Measurements from ENCODE around the gene TNIK. TPM values are rescaled to one million over a fixed set of nuclear protein-coding genes. Genes with fewer than 3 reads are reported as not detected.

TNIK gene
- total RNA-seq, 1 donor from 2014 or later: 2.5 TPM

GRCh38 chr3:171366043-171366442, 94.2 kb downstream of the TNIK start:
- ATAC-seq (ENCODE audit: low read depth) (no peak), DNase-seq (no peak)
- Mint-ChIP-seq H3K4me1 (no peaks in the 10 kb centered on the region), H3K36me3 (ENCODE audit: low read depth) (no peaks in the 10 kb centered on the region), H3K27ac (no peak overlapping the region), H3K4me3 (no peak overlapping the region), H3K27me3 (no peaks in the 10 kb centered on the region), H3K9me3 (no peaks in the 10 kb centered on the region)
- TF ChIP-seq CTCF (IDR thresholded peaks at IDR 0.05): no peak
- intact Hi-C loops (cut with micrococcal nuclease): no loop called here
- ChIA-PET CTCF (no interaction called here), POLR2A (no interaction called here)

GRCh38 chr3:171365489-171365888, 94.7 kb downstream of the TNIK start:
- no peak for ATAC-seq (ENCODE audit: low read depth)
- H3K36me3 Mint-ChIP-seq (ENCODE audit: low read depth): no peaks in the 10 kb centered on the region
- H3K9me3 Mint-ChIP-seq: no peaks in the 10 kb centered on the region
- H3K27ac Mint-ChIP-seq: no peak overlapping the region
- ChIA-PET CTCF (no interaction called here), POLR2A (no interaction called here)
- TF ChIP-seq CTCF (IDR thresholded peaks at IDR 0.05): no peak
- H3K4me1 Mint-ChIP-seq: no peaks in the 10 kb centered on the region
- no peak overlapping the region for H3K4me3 Mint-ChIP-seq
- no peak for DNase-seq
- intact Hi-C loops (cut with micrococcal nuclease): no loop called here
- H3K27me3 Mint-ChIP-seq: no peaks in the 10 kb centered on the region

- no peak overlapping the region for H3K4me3 Mint-ChIP-seq
- POLR2A ChIA-PET: no interaction called here
- no peak for ATAC-seq (ENCODE audit: low read depth)
- H3K27me3 Mint-ChIP-seq: no peaks in the 10 kb centered on the region
- no peak for DNase-seq
- intact Hi-C loops (cut with micrococcal nuclease): no loop called here
- no peak overlapping the region for H3K27ac Mint-ChIP-seq
- no peaks in the 10 kb centered on the region for H3K4me1 Mint-ChIP-seq
- CTCF ChIA-PET: no interaction called here
- no peaks in the 10 kb centered on the region for H3K9me3 Mint-ChIP-seq
- H3K36me3 Mint-ChIP-seq (ENCODE audit: low read depth): no peaks in the 10 kb centered on the region
- no peak for TF ChIP-seq CTCF (IDR thresholded peaks at IDR 0.05)
Measured at GRCh38 chr3:171364500-171364899, 95.7 kb downstream of the TNIK start.

DNA sequence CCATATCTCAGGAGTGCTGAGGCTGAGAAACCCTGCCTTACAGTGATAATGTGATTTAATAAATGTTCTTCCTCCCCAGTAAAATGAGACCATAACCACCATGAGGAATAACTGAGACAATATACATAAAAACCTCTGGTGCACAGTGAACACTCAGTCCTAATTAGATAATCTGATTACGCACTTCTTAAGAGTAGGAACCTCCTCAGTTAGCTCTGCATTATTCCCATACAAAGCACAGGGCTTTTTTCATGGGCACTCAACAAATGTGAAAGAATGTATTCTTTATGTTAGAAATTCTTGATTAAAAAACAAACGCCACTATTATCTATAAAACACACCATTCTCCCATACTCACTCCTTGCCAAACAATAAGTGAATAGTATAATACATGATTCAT, 97.0 kb downstream of the TNIK start:
- no peak overlapping the region for H3K27ac Mint-ChIP-seq
- DNase-seq: no peak
- no peak for ATAC-seq (ENCODE audit: low read depth)
- no peaks in the 10 kb centered on the region for H3K36me3 Mint-ChIP-seq (ENCODE audit: low read depth)
- CTCF ChIA-PET: no interaction called here
- intact Hi-C loops (cut with micrococcal nuclease): no loop called here
- no peaks in the 10 kb centered on the region for H3K4me1 Mint-ChIP-seq
- no peak for TF ChIP-seq CTCF (IDR thresholded peaks at IDR 0.05)
- no peak overlapping the region for H3K4me3 Mint-ChIP-seq
- H3K27me3 Mint-ChIP-seq: no peaks in the 10 kb centered on the region
- no peaks in the 10 kb centered on the region for H3K9me3 Mint-ChIP-seq
- POLR2A ChIA-PET: no interaction called here

DNA sequence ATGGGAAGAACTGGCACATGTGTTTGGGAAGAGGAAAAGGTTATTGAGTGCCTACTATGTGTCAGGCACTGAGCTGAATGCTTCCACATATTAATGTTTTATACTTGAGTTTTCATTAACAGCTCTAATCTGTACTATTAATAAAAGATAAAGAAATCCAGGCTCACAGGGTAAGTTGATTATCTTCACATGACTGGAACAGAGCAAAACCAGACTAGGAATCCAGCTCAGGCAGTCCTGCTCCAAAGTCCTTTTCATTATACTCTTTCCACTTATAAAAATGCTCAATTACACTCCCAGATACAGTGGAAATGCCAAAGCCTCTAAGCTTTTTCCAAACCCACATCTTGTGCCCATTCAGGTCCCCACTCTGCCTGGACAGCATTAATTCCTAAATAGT, 97.6 kb downstream of the TNIK start:
- no peaks in the 10 kb centered on the region for H3K36me3 Mint-ChIP-seq (ENCODE audit: low read depth)
- ChIA-PET CTCF (no interaction called here), POLR2A (no interaction called here)
- H3K4me3 Mint-ChIP-seq: no peak overlapping the region
- no peak for TF ChIP-seq CTCF (IDR thresholded peaks at IDR 0.05)
- no peaks in the 10 kb centered on the region for H3K4me1 Mint-ChIP-seq
- H3K9me3 Mint-ChIP-seq: no peaks in the 10 kb centered on the region
- DNase-seq (no peak), ATAC-seq (ENCODE audit: low read depth) (no peak)
- no peak overlapping the region for H3K27ac Mint-ChIP-seq
- intact Hi-C loops (cut with micrococcal nuclease): no loop called here
- no peaks in the 10 kb centered on the region for H3K27me3 Mint-ChIP-seq
